Measurements from ENCODE around the gene SYDE2. TPM values are rescaled to one million over a fixed set of nuclear protein-coding genes. Genes with fewer than 3 reads are reported as not detected.
"Not testable (repeated sequence)": the region's sequence is repeated elsewhere in the genome, so short reads cannot be mapped to it uniquely, and the experiment has no call there.

SYDE2 gene
- polyA plus RNA-seq, 1 donor = 3.7 TPM

DNA sequence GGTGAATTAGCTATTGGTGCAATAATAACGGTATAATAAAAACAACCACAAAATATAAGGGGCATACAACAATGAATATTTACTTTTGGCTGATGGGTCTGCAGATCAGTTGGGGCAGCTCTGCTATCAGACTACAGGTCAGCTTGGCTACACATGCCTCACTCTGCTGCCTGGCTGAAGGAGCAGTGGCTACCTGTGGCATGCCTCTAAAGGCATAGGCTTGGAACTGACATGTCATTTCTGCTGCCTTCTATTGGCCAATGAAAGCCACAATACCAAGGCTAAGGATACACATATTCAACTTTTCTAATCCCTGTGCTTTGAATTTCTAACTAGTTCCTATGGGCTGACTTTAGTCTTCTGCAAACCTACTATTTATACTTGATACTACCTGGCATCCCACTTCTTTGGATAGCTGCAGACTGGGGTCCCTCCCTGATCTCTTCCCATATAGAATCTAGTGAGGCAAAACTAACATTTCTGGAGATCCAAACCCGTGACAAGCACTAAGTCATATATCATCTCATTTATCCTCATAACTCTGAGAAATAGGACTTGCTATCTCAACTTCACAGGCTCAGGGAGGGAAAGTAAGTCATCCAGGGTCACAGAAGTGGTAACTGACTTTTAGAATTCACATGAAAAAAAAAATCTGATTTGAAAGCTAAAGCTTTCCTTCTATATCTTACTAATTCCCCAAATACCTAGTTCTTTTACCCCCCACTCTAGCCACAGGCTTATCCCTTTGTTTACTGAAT lies 19.2 kb upstream of the SYDE2 start:
- DNase-seq (ENCODE audit: low read depth) = no peak

DNA sequence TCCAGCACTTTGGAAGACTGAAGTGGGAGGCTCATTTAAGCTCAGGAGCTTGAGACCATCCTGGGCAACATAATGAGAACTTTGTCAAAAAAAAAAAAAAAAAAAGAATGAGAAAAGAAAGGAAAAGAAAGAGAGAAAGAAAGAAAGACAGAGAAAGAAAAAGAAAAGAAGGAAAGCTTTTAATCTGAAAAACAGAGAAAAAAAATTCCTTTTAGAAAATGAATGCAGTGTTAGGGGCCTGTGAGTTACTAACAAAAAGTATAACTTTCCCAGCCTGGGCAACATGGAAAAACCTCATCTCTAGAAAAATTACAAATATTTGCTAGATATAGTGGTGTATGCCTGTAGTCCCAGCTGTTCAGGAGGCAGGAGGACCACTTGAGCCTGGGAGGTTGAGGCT lies 15.9 kb upstream of the SYDE2 start:
- DNase-seq (ENCODE audit: low read depth) = no peak

DNA sequence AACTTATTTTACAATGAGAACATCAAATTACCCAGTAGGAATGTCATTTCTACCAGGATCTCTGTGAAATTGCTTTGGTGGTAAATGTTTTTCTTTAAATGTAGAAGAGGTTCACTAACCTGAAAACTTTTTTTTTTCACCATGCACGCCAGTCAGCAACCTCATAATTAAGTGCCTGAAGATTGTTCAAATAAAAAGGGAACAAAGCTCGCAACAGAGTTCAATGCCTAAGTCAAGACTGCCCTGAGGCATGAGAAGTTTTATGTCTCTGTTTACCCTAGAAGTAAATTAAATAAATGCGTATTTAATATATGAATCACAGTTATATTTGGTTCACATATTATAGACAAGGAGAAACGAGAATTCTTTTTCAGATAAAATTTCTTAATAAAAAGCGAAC lies 13.8 kb upstream of the SYDE2 start:
- DNase-seq (ENCODE audit: low read depth) = no peak

DNA sequence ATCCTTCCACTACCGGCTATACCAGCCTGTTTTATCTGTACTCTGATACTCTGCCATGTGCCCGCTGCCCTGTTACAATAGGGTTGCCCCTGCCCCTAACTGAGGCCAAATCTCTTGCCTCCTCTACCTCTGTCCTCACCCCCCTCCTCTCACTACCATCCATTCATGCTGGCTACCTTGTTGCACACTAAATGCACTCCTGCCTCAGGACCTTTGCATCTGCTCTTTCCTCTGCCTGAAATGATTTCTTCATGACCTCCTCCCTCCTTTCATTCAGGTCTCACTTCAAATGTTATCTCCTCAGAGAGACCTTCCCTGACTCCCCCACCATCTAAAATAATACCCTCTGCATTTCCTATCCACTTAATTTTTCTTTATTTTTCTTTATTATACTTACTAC lies 7.7 kb upstream of the SYDE2 start:
- no peak for DNase-seq (ENCODE audit: low read depth)

DNA sequence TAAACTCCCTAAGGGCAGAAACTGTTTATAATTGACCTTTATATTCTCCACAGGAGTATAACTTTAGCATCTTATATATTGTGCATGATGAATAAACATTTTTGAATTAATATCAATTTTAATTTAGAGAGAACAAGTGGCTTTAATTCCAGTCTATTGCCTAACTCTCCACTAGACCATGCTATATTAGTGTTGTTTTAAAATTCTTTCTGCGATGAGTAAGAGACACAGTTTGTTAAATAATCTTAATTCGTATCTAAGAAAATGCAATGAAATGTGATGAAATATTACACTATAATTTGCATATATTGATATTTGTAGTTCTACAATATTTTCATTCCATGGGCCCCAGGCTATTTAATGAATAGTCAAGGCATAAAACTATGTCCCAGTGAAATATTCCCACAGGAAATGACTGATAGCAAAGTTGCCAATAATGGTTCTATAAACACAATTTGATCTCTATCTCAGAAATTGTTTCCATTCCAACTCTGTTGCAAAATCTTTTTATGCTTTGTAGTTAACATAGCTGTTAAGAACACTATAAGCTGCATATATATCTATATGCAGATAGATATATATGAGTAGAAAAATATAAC lies 2.9 kb upstream of the SYDE2 start:
- DNase-seq (ENCODE audit: low read depth) = no peak

DNA sequence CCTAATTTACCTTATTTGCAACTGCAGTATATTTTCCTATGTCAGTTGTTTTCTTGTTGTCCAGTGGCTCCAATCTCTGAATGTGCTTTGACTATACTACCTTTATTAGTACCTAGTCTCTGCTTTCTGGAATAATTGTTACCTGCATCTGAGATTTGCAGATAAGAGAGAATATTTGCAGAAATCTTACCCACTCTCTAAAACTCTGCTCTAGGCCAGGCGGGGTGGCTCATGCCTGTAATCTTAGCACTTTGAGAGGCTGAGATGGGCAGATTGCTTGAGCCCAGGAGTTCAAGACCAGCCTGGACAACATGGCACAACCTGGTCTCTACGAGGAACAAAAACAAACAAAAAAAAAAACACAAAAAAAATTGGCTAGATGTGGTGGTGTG lies 2.0 kb upstream of the SYDE2 start:
- no peak for DNase-seq (ENCODE audit: low read depth)

DNA sequence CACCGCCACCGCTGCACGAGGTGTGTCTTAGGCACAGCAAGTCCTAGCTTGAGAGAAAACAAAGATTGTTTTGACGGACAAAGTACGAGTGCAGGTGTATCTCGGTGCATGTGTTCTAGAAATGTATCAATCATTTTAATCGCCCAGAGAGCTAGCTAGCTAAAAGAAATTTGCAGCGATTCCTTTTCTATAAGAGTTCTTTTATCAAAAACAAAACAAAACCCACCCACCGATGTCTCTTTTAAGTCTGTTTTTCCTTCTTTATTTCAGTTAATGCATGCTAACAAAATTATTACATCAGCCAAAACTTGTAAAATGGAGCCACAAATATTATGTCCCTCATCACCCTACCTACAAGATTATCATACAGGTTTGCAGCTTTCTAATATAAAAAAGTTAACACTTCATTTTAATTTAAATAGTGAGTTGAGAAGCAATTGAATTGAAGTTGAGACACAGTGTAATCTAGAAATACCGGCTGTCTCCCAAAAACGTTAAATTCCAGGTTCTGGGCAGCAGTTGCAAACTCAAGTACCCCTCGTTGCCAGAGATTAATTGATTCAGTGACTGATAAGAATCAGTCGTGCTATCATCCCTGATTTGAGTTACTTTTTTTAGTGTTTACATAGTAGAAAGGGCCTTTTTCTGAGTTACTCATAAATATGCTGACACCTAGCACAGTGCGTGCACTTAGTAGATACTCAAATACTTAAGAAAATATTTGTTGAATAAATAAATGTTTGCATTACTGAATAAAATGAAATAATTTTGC lies 1.5 kb upstream of the SYDE2 start:
- DNase-seq (ENCODE audit: low read depth) = no peak

DNA sequence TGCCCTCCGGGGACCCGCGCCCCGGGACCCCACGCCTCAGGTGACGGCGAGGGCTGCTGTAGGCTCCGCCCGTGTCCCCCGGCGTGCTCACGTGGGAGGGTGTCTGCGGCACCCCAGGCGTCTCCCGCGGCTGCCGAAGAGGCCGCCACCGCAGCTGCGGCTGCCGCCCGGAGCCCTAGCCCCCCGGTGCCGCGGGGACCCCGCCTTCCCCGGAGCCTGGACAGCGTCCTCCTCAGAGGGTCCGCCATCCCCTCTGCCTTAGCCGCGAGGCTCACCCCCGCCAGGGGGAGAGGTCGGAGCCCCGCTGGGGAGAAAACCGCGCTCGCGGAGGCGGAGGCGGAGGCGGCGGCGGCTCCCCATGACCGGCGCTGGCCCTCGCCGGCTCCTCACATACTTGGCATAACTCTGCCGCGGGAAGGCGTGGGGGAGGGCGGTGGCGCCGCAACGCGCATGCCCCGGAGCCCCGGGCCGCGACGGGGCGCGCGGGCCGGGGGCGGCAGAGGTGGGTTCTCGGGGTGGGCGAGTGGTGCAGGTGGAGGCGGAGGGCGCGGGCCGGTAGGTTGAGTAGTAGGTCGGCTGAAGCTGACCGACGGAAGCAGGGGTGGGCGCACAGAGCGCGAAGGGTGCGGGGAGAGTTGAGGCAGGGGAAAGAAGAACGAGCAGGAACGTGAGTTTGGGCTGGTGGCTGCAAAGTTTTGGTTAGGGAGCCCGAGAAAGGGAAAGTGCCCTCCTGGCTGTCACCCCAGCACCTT lies 700 bp upstream of the SYDE2 start:
- no peak for DNase-seq (ENCODE audit: low read depth)

DNA sequence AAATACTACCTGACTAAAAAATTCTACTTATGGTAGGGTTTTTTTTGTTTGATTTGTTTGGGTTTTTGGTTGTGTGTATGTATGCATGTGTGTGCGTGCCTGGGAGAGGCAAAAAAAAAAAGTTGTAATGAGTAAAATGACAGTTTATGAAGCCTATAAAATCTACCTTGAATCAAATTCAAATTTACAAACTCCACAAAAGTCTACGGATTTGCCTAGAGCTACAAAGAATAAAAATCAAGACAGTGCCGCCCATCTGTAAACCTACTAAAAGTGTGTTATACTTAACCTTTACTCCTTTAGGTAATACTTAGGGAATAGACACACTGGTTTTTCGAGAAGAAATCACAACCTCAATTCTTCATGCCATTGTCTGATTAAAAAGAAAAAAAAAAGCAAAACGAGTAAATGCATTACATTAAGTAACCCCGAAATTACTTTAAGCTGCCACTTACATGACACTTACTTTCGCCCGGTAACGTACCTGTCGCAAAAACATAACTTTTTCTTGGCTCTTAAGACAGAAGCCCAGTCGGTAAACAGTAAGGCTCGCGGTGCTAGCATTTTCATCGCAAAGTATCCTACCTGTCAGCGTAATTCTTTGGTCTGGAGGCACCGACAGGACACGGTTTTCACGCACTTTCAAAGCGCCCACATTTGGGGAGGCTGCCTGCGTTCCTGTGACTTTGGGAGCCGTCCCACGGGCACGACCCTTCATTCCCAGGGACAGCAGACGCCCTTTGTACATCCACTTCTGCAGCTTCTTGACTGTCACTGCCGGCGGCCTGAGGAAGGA lies 951 bp downstream of the SYDE2 start:
- DNase-seq (ENCODE audit: low read depth) = no peak

DNA sequence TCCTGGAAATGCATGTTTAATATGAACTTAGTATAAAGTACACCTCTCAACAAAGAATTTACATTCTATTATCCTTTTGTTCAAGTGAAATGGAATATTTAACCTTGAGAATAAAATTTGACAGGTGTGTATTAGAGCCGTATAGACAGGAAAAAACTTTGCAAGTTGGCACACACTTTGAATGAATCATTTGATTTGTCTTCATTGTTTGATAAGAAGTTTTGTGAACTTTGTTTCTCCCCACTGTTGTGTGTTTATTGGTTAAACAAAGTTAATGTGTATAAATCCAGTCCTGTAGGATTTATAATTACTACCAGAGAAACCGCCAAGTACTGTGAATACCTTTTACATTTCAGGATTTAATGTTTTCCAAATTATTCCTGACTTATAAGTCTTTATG lies 2.0 kb downstream of the SYDE2 start:
- DNase-seq (ENCODE audit: low read depth) = no peak

DNA sequence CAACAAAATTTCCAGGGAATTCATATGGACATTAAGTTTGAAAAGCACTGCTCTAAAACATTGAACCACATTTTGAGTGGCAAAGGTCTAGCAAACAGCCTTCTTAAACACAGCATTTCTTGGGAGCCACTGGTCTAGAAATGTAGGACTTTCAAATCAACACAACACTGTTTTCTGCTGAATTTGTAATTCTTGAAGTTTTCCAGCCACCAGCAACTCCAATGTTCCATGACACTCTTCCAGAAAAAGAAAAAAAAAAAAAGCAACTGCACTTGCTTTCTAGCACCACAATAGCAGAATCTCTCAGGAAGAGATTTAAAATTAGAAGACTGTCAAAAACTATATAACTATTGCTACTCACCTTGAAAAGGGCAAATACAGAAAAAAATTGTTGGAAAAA lies 4.5 kb downstream of the SYDE2 start:
- no peak for DNase-seq (ENCODE audit: low read depth)

DNA sequence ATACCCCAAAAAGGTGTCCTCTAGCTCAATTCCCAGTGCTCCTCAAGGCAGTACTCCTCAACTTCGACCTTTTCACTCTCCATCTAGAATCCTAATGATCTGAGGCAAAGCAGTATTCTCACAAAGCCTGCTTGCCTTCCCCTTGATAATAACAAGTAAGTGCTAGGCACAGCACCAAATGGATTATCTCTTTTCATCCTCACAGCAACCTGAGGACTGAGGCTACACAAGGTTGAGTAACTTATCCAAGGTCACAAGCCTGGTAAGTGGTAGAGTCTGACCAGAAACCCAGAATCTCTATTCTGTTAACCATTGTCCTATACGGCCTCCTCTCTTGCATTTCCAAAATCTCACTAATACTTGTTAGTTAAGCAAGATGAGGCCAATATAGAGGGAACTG lies 5.1 kb downstream of the SYDE2 start:
- DNase-seq (ENCODE audit: low read depth) = no peak

DNA sequence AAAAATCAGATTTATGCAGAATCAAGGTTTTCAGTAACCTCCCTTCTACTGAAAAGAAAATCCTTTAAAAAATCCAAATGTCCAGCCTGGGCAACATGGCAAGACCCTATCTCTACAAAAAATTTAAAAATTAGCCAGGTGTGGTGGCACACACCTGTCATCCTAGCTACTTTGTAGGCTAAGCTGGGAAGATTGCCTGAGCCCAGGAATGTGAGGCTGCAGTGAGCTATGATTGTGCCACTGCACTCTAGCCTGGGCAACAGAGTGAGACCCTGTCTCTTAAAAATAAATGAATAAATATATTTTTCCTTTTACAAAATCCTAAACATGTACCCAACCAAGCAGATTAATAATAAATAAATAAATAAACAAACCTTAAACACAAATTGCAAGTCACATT lies 8.7 kb downstream of the SYDE2 start:
- not testable (repeated sequence) for DNase-seq (ENCODE audit: low read depth)

DNA sequence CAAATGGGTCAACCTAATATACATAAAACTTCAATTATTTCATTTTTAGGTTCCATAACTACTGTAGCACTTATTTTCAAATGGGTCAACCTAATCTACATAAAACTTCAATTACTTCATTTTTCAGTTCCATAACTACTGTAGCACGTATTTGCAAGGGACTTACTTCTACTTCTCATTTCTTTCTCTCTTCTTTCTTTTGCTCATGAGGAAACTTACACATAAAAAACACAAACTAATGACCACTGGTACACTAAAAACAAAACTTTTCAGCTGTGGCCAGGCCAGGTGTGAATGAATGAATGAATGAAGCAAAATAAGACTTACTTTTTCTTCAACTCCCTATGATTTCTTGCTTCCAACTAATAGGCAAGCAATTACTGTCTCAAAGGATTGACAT lies 11.7 kb downstream of the SYDE2 start:
- DNase-seq (ENCODE audit: low read depth) = no peak

DNA sequence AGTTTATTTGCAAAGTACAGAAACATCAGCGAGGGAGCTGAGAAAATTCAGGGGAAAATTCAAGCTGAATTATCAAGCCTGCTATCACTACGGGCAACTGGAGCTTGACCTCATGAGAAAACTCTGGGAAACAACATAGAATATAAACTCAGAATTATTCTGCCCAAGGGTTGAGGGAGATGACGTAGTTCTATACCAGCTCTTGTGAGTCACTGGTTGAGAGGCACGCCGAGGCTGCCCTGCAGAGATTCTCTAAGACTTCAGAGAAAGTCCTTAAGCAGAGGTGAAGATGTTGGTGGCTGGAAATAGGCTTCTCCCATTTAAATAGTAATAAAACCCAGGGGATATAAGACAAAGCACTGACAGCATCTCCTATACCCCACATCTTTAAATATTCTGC lies 12.3 kb downstream of the SYDE2 start:
- DNase-seq (ENCODE audit: low read depth) = no peak

DNA sequence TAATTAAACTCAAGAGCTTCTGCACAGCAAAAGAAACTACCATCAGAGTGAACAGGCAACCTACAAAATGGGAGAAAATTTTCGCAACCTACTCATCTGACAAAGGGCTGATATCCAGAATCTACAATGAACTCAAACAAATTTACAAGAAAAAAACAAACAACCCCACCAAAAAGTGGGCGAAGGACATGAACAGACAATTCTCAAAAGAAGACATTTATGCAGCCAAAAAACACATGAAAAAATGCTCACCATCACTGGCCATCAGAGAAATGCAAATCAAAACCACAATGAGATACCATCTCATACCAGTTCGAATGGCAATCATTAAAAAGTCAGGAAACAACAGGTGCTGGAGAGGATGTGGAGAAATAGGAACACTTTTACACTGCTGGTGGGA lies 13.8 kb downstream of the SYDE2 start:
- DNase-seq (ENCODE audit: low read depth) = not testable (repeated sequence)

DNA sequence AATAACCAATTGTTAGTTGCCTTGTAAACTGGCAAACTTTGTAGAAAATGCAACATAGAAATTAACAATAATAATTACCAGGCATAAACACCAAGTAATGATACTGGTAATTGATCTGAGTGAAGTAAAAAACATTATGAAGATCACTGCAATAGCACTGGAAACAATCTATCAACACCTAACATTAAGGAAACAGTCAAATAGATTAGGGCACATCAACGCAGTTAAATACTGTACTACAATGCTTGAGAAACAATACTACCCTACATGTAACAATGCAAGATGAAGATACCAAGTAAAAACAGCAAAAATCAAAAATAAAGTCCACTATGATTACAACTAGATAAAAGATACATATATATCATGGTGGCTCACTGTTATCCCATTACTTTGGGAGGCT lies 16.6 kb downstream of the SYDE2 start:
- no peak for DNase-seq (ENCODE audit: low read depth)

DNA sequence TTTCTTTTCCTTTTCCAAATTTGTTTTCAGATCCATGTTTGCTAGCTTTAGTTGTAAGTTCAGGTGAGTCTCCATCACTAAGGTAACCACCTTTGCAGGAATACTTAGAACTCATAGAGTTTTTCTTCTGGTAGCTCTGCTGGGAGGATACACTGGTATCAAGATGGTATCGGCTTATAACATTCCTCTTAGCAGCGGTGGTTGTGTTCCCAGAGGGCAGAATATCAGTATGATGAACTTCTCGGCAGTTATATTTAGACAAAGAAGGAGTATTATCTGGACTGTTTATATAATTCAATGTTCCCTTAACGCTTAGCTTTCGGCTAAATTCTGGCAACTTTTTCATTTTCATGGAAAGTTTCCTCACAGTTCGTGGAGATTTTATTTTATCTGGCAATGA lies 18.1 kb downstream of the SYDE2 start:
- DNase-seq (ENCODE audit: low read depth) = no peak

DNA sequence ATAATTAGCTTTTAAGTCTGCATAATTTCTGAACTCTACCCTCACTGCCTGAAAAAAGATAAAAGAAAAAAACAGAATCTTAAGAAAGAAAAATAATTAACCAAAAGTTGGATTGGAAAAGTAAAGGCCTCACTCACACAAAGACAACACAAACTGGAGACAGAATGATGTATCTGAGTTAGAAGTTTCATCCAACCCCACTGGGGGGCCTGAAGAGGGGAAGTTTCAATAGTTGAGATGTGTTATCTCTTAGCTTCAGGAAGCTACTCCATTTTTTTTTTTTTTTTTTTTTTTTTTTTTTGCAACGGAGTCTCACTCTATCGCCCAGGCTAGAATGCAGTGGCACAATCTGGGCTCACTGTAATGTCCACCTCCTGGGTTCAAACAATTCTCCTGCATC lies 19.9 kb downstream of the SYDE2 start:
- no peak for DNase-seq (ENCODE audit: low read depth)

DNA sequence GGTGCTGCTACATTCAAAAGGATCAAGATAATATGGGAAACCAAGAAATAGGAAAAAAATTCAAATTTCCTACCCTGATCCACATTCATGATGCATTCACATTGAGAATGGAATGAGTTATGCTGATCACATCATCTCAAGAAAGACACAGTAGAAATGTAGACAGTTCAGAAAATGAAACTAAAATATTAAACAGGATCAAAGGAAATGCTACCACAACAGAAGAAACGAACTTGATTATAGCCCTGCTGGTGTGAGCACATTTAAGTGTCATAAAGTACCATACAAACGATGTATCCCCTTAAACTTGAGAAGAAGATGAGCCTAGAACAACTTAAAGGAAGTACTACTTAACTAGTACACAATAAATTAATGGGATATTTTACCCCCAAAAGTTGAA lies 21.3 kb downstream of the SYDE2 start:
- DNase-seq (ENCODE audit: low read depth) = no peak

DNA sequence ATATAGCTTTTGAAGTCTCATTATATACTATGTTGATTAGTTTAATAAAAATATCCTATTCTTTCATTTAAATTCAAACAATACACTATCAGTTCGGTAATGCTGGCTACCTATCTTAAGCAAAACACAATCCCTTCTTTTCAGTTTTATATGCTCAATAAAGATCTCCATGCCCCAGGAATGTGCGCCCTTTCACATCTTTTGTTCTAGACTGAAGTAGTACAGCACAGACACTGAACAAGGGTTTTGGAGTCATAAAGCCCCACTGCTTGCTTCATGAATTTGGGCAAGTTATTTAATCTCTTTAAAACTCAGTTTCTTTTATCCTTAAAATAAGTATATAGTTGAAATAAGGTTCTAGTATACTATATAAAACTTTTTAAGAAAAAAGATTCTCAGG lies 22.4 kb downstream of the SYDE2 start:
- DNase-seq (ENCODE audit: low read depth) = no peak

DNA sequence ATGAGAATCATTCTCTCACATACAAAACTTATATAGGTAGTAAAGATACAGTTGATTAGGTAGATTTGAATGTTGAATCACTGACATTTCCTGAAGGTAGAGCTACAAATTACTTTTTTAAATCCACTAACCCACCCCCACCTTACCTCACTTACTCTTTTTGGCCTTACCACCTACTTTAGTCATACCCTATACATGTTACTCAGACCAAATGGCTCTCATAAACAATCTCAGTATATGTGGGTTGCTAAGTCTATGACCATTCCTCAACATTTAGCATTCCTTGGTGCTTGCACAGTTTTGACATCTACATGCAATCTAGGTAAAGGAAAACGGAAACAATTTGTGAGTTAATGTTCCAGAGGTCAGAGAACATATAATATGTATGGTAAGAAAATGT lies 26.3 kb downstream of the SYDE2 start:
- no peak for DNase-seq (ENCODE audit: low read depth)

All from forelimb muscle (tissue), 1 donor.